NCI-H146 (cell line): ENCODE measurements around the gene FBXO8.

Source experiments
- DNase-seq: peaks from one replicate; lab custom pipeline; 2025; lab: John Stamatoyannopoulos, UW

FBXO8 gene

DNA sequence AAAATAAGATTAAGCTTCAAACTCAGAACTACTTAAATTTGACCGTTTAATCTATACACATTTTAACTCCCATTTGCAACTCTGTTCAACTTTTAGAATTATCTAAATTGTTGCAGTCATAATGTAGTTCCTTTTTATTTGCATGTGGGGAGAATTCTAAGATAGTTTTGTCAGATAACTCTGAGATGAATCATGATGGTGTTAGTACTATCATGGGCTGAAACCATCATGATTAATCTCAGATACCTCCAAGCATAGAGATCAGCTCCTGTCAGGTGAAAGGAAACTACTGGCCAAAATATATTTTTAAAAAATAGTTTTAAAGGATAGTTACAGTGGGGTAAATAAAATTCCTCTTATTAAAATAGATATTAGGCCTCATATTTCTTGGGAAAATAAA is 39.0 kb downstream of the FBXO8 start:
- DNase-seq, result no peak

DNA sequence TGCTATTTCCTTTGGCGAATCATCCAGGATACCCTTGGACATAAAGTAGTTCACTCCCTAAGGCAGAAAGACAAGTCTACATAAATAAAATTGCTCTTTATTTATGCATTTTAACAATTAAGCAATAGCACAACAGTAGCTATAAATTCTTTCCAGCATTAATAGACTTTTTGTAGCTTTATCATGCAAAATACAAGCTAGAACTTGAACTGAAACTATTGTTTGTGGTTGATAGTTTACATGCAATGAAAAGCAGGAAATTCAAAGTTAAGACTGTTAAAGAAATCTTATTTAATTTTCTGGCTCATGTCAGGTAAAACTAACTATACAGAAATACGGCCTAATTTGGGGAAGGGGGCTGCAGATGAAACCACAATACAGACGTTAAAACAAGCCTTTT is 42.3 kb downstream of the FBXO8 start:
- DNase-seq, result no peak

GRCh38 chr4:174236359-174236758 is 47.1 kb downstream of the FBXO8 start:
- no peak for DNase-seq

DNA sequence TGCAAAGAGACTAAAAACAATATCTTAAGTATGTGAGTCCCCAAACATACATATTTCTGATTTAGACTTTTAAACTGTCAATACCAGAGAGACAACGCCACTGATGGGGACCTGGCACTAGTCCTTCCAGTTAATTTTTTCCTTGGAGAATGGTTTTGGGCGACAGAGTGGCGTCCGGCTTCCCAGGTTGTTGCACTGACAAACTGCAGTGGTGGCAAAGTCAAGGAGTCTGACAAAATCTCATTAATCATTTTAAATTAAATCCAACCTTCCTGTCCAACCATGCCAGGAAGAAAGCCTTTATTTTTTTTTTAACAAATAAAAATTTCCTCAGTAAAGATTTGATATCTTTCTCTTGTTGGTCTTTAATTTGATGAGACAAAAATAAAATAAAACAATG is 52.8 kb downstream of the FBXO8 start:
- DNase-seq, result no peak

- DNase-seq, result no peak
These were observed 53.3 kb downstream of the FBXO8 start for GRCh38 chr4:174230148-174230547.

- DNase-seq, result no peak
These were observed 54.5 kb downstream of the FBXO8 start for GRCh38 chr4:174228988-174229387.

DNA sequence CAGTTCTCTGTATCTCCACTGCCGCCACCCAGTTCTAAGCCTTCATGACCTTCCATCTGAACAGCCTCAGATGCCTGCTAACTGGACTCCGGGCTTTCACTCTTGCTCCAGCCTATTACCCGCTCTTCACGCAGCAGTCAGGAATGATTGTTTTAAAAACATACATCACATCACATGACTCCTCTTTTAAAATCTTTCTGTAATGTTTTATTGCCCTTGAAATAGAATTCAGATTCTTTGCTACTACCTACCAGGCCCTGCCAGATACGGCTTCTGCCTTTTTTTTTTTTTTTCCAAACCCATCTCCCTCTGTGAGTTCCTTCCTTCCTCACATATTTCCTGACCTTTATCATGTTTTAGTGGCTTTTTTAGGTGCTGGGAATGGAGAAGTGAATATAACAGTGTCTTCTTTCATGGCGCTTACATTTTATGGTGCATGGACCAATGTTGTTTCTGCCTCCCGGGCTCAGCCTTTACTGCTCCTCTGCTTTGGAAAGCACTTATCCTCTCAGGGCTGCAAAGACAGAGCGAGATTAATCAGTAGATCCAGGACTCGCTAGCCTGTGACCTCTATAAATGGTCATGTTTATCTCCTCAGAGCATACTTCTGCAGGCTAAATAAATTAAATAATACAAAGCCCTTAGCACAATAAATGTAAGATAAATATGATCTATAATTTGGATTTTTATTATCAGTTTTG is 58.0 kb downstream of the FBXO8 start:
- DNase-seq, result no peak

DNA sequence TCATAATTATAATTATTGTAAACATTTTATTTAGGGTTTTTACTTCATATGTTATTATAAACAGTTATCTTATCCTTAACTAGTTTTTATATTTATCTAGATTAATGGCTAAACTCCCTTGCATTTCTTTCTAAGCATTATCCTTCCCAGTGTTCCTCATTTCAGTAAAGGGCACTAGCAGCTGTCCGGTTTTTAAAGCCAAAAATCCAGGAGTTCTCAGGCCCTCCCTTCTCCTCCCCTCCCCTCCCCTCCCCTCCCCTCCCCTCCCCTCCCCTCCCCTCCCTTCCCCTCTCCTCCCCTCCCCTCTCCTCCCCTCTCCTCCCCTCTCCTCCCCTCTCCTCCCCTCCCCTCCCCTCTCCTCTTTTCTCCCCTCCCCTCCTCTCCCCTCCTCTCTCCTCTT is 58.9 kb downstream of the FBXO8 start:
- no peak for DNase-seq

GRCh38 chr4:174222266-174222872 is 61.1 kb downstream of the FBXO8 start:
- DNase-seq, result peak; percentile 16

GRCh38 chr4:174218127-174218790 is 65.2 kb downstream of the FBXO8 start:
- no peak for DNase-seq

GRCh38 chr4:174217273-174218126 is 66.0 kb downstream of the FBXO8 start:
- peak; percentile 48 for DNase-seq

DNA sequence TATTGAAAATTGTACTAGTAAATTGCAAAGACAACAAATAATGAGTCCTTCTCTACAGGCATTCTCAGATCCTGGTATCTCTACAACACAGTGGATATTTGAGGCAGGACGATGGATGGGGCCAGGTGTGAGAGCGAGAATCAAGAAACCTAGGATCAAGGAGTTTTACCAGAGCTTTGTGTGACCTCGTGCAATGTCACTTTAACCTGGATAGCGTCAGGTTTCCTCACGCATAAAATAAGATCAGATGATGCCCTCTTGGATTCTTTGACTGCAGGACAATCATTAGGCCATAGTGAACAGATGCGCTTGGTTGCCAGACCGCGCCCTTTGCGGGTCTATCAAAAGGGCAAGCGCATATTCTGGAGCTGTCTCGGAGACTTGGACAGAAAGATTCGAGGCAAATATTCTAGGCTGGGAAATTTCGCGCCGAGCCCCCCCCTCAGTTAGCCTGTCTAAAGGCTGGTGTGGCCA is 66.6 kb downstream of the FBXO8 start:
- no peak for DNase-seq

- DNase-seq, result peak; percentile 26
These were observed 67.3 kb downstream of the FBXO8 start for GRCh38 chr4:174215961-174216680.

GRCh38 chr4:174215057-174215456 is 68.4 kb downstream of the FBXO8 start:
- no peak for DNase-seq

DNA sequence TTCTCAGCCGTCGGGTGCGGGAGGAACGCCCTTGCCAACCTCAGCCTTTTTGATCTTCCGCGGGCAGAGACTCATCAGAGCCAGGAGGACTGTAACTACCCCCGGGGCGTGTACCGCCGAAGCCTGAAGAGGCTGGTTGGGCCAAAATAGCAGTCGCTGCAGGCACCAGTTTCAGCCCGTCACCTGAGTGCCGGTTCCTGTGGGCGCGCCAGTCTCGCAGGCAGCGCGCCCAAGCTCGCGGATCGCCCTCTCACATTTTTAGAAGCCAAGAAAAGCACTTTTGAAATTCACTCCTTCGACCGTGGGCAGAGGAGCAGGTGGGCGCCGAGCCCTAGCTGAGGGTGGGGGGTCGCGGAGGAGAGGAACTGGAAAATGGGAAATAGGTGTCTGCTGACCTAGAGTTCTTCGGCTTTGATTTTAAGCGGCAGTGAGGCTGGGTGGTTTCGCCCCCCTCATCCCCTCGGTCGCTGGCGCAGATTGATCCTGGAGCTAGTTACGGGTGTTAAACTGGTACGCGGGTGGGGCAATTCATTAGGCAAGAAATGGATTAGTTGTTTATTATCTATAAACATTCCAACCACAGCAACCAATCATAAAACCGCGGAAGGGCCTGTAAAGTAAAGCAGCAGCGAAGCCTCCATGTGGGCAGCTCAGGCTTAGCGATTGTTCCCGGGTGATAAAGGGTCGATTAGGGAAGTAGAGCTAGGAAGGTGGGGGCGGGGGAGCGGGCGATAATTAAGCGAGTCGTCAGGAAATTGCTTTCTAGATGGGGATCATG is 69.2 kb downstream of the FBXO8 start:
- peak; percentile 63 for DNase-seq

DNA sequence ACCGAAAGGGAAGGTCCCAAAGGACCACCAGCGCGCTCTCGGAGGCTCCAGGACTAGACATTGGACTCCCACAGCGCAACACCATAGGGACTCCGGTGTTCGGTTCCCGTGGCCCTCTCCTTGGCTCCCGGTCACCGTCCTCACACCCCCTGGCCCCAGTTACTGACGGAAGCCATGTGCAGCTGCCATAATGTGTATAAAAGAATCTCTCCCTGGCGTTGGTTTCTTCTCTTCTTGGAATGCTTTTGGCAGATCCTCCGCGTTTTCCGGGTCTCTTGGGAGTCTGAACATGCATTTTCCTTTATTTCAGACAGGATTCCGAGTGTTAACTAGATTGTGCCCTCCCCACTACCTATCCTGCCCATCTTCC is 69.8 kb downstream of the FBXO8 start:
- peak; percentile 28 for DNase-seq

DNA sequence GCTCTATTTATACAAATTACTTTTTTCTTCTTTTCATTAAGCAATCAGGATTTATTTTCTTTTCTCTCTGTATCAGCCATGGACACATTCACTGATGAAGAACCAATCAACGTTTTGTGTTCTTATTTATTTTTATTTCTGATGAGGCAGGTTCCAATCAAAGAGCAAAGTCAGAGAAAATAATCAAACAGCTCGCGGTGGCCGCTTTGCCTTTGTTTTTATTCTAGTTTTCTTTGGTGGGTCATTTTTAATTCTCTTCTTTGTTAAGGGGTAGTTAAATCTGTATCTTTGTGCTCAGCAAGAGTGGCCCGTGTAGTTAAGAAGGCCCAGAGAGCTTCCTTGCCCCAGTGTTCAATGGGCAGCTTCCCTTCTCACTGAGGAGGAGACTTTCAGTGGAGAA is 71.4 kb downstream of the FBXO8 start:
- DNase-seq, result peak; percentile 4

- DNase-seq, result peak; percentile 55
These were observed 71.8 kb downstream of the FBXO8 start for GRCh38 chr4:174211622-174212044.

DNA sequence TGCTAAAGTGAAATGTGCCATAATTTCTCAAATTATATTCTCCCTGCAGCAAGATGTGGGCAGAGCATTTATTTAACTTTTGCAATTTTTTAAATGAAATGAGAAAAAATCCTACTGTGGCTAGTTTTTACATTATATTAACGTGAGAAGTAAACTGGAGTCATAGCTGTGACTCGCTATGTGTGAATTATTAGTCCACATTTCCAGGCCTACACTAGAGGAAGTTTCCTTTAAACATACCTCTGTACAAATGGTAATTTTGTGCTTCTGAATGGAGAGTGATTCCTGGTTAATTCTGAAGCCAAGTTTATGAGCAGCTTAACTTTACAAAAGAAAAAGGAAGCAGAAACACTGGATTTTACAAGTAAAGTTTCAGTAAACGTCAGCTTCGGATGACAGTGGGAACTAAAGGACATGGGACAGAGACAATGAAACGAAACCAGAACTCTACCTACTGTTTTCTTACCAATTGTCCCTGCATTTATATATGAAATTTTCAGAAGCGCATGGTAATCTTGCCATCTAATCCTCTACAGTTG is 72.4 kb downstream of the FBXO8 start:
- no peak for DNase-seq

- DNase-seq, result peak; percentile 15
These were observed 73.1 kb downstream of the FBXO8 start for GRCh38 chr4:174210354-174210753.

GRCh38 chr4:174209341-174209740 is 74.1 kb downstream of the FBXO8 start:
- no peak for DNase-seq
